Peyer's patch (tissue), 4 donors: ENCODE results near the gene FARP2.

Experiments used
- POLR2A ChIP-seq, 2 donors: fragments of 450-650 bp; IDR thresholded peaks; one replicate each; pipeline ENCODE4 v1.5.1; 2017; ENCODE audit warnings: antibody characterized with exemption in 2 of 2, mild to moderate bottlenecking in 2 of 2, moderate library complexity in 2 of 2
- TF ChIP-seq, protein P1 (sequence below), 6 experiments: fragments of 450-650 bp in 4 of 6; fragments of 200-600 bp in 2 of 6; sonication (generic) in 1 of 6; IDR thresholded peaks; one replicate each; pipeline ENCODE4 v1.5.1; 2017 to 2019; ENCODE audit warnings: antibody characterized with exemption in 6 of 6, mild to moderate bottlenecking in 3 of 6, moderate library complexity in 1 of 6

GRCh38 chr2:241417626-241418025 is 61.5 kb downstream of the FARP2 start:
- TF ChIP-seq, protein P1, sequence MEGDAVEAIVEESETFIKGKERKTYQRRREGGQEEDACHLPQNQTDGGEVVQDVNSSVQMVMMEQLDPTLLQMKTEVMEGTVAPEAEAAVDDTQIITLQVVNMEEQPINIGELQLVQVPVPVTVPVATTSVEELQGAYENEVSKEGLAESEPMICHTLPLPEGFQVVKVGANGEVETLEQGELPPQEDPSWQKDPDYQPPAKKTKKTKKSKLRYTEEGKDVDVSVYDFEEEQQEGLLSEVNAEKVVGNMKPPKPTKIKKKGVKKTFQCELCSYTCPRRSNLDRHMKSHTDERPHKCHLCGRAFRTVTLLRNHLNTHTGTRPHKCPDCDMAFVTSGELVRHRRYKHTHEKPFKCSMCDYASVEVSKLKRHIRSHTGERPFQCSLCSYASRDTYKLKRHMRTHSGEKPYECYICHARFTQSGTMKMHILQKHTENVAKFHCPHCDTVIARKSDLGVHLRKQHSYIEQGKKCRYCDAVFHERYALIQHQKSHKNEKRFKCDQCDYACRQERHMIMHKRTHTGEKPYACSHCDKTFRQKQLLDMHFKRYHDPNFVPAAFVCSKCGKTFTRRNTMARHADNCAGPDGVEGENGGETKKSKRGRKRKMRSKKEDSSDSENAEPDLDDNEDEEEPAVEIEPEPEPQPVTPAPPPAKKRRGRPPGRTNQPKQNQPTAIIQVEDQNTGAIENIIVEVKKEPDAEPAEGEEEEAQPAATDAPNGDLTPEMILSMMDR (IDR thresholded peaks at IDR 0.05): no peak
- no peak for TF ChIP-seq POLR2A (IDR thresholded peaks at IDR 0.05)
